Measurements from ENCODE around the gene DACH1.
"Not testable (repeated sequence)": the region's sequence is repeated elsewhere in the genome, so short reads cannot be mapped to it uniquely, and the experiment has no call there.

Gene DACH1

DNA sequence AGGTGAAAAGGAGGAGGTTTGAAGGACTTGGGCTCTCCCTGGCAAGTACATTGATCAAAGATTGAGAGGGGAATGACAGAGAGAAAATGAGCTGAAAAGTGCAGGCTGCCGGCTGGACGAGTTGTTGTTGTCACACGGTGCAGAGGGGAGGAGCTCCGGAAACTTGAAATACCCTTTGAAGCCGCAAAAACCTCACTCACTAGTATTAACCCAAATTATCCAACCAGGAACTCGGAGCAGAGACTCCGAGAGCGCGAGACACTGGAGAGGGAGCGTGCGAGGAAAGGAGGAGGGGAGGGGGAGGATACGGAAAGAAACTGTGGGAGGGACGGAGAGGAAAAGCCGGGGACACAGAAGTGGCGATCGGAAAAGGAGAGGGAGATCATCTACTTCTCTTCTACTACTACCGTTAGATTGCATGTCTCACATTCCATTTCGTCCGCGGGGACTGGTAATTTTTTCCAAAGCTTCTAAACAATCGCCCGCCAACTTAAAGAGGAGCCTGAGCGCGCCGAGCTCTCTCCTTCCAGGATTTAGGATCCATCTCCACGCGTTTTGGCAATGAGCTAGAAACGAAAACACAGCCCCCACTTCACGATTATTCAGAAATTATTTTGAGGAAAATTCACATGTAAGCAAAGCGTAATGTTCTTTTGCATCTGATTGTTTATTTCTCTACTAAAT is at the start of gene DACH1:
DACH1 (minus strand) TSS at position 74 of the 684 bp plus-strand sequence.
- DNase-seq (ENCODE audit: low read depth) = no peak

GRCh38 chr13:71913717-71914116 is 46.7 kb upstream of the DACH1 start:
- DNase-seq (ENCODE audit: low read depth) = no peak

DNA sequence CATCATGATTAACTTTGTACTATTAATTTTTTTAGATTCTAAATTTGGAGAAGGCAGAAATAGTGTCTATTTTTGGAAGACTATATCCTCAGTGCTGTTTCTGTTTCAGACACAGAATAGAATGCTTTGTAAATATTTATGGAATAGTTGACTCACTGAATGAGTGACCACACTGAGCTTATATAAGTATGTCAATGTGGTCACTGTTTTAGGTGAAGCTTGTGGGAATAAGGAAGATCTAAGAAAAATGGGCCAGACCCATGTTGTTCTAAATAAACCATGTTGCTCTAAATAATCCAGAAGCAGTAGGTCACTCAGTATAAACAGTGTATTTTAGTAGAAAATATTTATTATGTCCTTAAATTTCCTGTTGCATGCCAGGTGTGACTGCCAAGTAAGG is 45.5 kb upstream of the DACH1 start:
- no peak for DNase-seq (ENCODE audit: low read depth)

- DNase-seq (ENCODE audit: low read depth) = no peak
These were observed 39.4 kb upstream of the DACH1 start for GRCh38 chr13:71906448-71906847.

- no peak for DNase-seq (ENCODE audit: low read depth)
These were observed 35.7 kb upstream of the DACH1 start for GRCh38 chr13:71902676-71903075.

GRCh38 chr13:71893506-71893905 is 26.5 kb upstream of the DACH1 start:
- DNase-seq (ENCODE audit: low read depth) = not testable (repeated sequence)

- no peak for DNase-seq (ENCODE audit: low read depth)
These were observed 19.9 kb upstream of the DACH1 start for GRCh38 chr13:71886880-71887279.

DNA sequence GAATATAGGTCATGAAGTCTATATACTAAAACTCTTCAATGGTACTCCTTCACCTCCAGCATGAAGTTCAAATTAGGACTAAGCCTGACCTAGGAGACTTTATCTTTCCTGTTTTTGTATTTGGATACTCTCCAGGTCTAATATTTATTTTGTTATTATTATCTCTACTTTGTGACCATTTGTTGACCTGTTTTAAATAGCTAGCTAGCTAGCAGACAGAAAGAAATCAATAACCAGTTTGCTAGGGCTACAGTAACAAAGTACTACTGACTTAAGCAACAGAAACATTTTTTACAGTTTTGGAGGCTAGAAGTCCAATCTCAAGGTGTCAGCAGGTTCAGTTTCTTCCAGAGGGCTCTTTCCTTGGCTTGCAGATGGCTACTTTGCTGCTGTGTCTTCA is 15.1 kb upstream of the DACH1 start:
- DNase-seq (ENCODE audit: low read depth) = no peak

- DNase-seq (ENCODE audit: low read depth) = no peak
These were observed 13.9 kb upstream of the DACH1 start for GRCh38 chr13:71880753-71881541.

- DNase-seq (ENCODE audit: low read depth) = no peak
These were observed 12.9 kb upstream of the DACH1 start for GRCh38 chr13:71879808-71880344.

DNA sequence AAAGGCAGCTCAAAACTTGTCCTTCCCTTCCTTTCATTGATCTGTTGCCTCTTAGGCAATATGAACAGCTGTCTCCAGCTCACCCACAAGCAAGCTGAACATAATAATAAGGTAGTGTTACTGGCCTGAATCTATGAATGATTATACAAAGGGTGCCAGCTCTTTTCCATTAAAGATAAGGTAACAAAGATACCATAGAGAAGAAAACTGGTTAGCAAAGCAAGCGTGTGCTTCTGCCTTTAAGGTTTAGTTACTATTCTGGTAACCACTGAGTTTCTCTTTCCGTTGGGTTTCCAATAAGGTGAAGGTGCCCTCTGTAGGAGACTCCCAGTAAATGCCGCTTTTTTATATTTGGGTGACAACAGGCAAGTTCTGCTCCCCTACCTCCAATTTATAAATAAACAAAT is 12.1 kb upstream of the DACH1 start:
- DNase-seq (ENCODE audit: low read depth) = no peak

GRCh38 chr13:71877256-71877653 is 10.3 kb upstream of the DACH1 start:
- DNase-seq (ENCODE audit: low read depth) = no peak

GRCh38 chr13:71876648-71877255 is 9.7 kb upstream of the DACH1 start:
- DNase-seq (ENCODE audit: low read depth) = no peak

DNA sequence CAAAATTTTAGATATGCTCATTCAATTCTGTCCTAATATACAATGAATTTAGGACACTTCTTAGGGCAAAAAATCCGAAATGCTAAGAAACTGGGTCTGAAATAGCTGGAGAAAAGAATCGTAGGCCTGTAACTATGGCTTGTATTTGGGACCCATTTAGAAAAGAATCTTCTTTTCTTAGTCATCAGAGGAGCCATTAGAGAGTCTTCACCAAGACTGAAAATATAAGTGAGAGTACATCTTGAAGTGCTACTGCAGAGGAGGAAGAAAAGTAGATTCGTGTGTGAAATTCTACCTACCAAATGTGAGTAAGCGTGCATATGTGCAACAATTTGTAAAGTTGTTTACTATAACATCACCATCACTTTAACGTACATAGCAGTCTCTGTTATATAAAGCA is 8.8 kb upstream of the DACH1 start:
- no peak for DNase-seq (ENCODE audit: low read depth)

GRCh38 chr13:71874458-71874857 is 7.5 kb upstream of the DACH1 start:
- no peak for DNase-seq (ENCODE audit: low read depth)

DNA sequence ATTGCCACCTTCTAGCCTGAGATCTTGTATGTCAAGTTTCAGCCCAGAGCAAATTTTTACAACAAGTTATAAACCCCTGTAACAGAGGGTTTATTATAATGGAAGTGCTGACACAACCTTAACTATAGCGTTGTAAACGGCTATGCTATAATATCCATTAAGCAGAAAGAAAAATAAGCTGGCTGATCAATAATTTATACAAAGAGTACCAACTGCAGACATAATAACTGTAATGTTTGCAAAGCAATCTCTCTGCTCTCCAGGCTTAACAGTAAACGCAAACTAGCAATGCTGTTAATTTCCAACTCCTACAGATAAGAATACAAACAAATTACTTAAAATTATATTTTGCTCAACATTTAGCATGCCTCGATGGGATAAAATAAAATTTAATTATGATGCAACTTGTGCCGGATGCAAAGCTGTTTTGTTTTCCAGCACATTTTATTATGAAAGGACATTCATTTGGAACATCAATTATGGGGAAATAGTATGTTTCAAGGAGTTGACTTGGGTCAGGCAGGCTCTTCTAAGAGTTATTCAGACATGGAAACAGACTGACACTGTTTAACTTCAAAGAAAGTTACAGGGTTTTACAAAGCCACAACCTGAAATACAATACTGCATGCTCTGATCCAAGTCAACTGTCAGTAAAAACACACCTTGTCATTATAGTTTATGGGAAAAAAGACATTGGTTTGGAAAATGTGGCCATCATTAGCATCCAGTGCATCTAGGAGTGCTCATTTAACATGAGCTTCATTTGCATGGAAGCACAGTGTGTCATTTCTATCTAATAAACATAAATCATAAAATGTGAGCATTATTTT is 6.6 kb upstream of the DACH1 start:
- DNase-seq (ENCODE audit: low read depth) = no peak

DNA sequence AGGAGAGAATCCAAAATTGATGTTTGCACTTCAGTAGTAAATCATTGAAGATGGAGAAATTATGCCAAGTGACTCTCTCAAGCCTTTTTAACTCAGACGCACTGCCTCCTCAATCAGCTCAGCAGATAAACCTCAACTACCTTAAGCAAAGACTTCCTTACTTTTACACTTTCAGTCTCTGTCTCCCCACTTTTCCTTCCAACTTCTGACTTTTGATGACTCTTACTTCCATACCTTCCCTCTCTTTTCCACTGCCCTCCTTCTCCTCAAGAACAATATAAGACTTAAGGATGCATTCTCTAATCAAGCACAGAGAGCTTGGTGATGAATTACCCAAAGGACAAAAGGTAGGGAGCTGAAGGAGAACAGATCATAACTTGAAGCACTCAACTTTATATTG is 4.8 kb upstream of the DACH1 start:
- no peak for DNase-seq (ENCODE audit: low read depth)

- DNase-seq (ENCODE audit: low read depth) = no peak
These were observed 4.3 kb upstream of the DACH1 start for GRCh38 chr13:71871176-71871754.

GRCh38 chr13:71870100-71870499 is 3.1 kb upstream of the DACH1 start:
- no peak for DNase-seq (ENCODE audit: low read depth)

DNA sequence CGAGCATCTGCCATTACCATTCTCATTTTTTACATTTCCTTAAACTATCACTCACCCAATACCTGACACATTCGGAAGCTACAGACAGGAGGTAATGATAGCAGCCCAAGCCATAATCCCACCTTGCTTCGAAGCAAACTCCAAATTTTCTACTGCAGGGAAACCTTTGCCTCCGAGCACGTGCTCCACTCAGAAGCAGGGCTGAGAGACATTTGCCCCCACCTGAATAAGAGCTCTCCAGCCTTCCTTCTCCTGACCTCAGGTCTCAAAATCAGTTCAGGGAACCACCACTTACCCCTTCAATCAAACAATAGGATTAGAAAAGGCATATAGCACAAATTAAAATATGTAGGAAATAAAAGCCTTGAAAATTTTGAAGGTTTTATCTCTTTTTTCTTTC is 2.3 kb upstream of the DACH1 start:
- no peak for DNase-seq (ENCODE audit: low read depth)

- no peak for DNase-seq (ENCODE audit: low read depth)
These were observed 471 bp downstream of the DACH1 start for GRCh38 chr13:71866335-71867130.
